NCI-H2107 (cell line): ENCODE measurements around the gene WDFY4.

Source experiments
- DNase-seq: peaks from one replicate; lab custom pipeline; 2025; lab: John Stamatoyannopoulos, UW

WDFY4 gene

DNA sequence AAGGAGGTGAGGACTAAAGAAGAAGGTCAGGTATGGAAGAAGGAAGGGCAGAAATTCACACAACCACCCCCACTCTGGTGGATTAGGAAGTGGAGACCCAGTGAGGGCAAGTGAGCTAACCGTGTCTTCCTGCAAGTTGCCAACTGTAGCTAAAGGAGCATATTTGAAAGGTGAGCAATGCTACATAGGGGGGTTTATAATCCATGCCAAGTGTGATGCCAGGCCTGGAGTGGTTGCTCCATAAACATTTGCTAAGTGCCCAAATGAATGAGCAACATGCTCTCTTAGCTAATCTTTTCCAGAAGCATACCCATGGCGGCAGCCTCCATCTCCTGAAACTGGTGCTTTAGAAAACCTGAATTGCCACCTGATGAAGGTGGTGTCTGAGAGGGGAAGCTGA is 133.4 kb downstream of the WDFY4 start:
- no peak for DNase-seq

DNA sequence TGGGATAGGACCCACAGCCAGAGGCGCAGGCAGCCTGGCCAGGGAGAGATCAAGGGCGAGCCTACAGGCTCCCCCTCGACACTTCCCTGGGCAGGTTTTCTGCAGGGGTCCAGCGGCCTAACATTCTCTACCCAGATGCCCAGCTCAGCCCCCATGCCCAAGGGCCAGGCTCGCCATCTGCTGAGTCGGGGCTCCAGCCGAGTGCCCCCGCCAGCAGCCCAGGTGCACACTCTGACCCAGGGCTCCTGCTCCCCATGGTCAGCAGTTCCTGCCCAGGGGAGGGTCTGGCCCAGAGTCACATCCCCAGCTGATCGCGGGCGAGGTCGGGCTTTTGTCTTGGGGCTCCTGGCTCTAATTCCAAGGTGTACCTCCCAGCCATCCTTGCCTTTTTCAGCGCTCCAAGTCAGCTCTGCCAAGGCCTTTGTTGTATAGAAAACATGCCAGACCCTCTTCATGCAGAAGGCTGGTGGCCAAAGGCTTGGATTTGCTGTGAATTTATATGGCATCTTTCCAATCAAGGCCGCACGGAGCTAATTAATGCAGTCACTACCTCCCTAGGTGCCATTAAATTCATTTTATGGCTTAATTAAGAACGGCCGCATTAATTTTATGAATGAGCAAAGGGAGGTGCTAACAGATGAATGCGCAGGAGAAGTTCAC is 134.3 kb downstream of the WDFY4 start:
- DNase-seq: no peak

DNA sequence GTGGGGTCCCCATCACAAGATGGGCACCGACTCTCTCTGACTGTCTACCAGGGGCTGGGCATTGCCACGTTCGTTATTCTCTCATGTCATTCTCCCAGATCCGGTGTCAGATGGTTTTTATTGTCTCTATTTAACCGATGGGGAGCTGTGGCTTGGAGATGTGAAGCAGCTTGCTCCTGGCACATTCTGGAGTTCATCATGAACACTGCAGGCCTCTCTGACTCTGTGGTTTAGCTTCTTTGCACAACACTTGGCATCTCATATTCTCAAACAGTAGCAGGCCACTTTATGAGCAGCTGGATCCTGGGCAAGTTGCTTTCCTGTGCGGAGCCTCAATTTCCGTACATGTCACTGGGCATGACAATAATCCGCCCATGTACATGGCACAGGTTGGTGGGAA is 135.1 kb downstream of the WDFY4 start:
- no peak for DNase-seq

GRCh38 chr10:48820231-48820630 is 135.6 kb downstream of the WDFY4 start:
- DNase-seq: no peak

GRCh38 chr10:48820699-48821098 is 136.0 kb downstream of the WDFY4 start:
- DNase-seq: no peak

DNA sequence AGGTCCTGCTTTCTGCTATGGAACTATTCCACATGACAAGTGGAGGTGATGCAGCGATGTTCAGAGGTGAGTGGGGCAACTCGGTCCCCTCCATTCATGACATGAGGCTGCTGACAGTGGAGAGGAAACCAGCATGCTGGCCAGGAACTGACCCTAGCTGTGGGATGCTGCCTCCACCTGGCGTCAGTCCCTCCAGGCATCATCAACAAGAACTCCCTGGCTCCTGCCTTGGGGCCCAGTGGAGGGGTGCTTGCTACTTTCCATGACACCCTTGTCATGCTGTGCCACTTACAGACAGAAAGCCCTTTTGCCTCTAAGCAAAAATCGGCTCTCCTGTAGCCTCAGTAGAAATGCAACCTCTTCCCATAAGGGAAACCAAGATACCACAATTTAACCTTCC is 136.4 kb downstream of the WDFY4 start:
- no peak for DNase-seq

- no peak for DNase-seq
Measured at GRCh38 chr10:48821692-48822091, 137.0 kb downstream of the WDFY4 start.

DNA sequence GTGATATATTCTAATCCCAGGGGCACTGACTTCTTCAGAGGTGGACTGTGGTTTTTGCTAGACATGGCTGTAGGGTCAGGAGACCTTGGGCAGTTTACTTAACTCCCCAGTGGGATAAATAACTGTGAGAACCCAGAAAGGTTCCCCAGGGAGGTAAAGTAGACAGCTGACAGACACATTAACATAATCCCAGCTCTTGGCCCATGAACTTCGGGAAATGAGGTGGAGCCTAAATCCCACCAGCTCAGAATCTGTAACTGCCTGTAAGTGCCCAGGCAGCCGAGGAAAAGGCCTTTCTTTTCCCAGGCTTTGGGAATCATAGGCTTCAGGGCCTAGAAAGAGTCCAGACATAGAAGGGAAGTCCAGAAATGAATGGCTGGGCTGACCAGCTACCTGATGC is 149.0 kb downstream of the WDFY4 start:
- DNase-seq: no peak

DNA sequence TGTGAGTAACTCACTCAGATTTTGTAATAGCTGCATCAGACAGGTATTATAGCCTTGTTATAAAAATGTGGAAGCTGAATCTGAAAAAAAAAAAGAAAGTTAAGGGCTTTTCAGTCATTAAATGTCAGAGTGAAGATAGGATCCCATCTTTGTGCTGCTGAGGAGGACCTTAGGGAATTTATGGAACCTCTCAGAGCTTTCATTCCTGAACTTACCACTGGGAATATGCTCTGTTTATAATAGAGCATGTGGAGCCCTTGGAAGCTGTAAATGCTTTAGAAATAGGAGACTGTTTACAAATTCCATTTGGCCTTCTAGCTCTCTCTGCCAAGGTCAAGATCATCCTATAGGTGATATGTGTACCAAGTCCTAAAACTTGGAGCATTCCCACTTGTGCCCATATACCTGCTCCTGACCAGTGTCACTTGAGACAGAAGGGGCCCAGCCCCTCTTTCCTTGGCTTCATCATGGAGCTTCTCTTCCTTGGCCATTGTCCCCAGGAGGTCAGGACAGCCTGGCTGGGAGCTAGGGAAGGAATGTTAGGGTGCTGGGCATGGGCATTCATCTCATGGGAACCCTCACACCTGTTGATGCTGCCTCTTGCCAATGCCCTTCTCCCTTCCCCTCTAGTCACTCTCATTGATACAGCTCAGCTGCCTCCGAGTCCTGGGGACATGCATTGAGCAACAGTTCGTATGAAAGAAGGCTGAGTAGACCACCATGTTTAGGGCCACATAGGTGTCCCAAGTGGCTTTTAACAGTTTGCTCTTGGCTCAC is 149.7 kb downstream of the WDFY4 start:
- DNase-seq: no peak

DNA sequence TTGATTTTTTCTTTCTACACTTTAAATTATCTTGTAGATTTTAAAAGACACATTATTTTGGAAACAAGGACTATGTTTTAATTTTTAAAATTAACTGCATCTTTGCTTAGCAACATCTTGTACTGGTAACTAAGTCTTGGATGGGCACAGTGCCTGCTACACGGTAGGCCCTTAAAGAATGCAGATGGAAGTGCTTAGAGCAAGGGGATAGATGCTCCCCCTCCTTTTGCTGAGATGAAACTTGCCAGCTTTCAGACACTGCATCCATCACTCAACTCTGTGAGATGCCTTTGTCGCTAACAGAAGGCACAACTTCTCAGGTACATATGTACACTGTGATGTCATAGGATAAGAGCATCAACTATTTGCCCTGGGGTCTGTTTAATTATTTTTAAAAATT is 151.1 kb downstream of the WDFY4 start:
- no peak for DNase-seq

- no peak for DNase-seq
Measured at GRCh38 chr10:48836605-48837004, 151.9 kb downstream of the WDFY4 start.

DNA sequence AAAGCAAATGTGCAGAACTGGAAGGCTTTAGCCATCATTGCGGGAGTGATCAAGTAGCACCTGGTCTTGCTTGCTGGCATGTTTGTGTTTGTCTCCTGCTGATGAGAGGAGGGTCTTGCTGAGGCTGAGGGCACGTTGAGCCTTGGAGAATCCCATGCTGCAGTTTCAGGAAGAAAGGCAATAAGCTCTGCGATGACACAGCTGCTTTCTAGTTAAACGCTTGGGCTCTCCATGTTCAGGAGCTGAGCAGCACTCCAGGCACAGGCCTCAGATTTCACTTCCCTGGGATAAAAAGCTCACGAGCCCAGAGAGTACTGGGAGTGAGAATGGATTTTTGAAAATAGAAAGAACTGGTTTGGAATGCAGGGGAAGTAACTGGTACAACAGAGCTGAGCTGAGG is 154.2 kb downstream of the WDFY4 start:
- DNase-seq: no peak

DNA sequence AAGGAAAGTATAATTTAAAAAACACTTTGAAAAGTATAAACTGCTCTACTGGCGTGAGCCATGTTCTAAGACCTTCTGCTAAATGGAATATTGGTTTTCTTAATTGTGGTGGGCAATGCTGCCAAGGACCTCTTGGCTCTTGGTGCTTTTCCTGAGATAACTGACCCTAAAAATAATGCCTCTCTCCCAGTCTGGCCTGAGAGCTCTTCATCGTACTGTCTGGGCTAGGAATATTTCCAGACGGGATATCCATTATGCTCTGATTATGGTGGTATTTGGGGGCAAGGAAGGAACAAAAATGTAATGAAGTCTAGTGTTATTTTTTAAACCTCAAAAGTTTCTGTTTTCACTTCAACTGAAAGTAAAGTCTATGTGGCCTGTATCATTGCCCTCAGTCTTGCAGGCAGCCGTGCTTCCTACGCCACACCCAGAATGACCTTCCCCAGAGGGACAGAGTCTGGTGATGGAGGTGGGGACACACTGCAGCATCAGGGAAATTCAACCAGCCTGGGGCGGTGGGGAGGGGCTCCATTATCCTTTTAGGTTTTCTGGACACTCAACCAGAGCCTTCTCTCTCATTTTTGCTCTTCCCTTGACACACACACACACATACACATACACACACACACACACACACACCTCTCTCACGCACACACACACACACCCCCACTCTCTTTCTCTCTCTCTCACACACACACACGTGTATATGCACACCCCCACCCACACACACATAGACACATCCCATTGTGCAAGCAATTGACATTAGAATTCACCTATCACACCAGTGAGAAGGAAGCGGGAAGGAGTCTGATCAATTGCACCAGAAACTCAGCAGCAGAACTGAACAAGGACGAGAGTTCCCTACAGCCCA is 155.4 kb downstream of the WDFY4 start:
- no peak for DNase-seq

GRCh38 chr10:48842231-48842630 is 157.6 kb downstream of the WDFY4 start:
- DNase-seq: no peak

GRCh38 chr10:48843198-48843597 is 158.5 kb downstream of the WDFY4 start:
- no peak for DNase-seq

DNA sequence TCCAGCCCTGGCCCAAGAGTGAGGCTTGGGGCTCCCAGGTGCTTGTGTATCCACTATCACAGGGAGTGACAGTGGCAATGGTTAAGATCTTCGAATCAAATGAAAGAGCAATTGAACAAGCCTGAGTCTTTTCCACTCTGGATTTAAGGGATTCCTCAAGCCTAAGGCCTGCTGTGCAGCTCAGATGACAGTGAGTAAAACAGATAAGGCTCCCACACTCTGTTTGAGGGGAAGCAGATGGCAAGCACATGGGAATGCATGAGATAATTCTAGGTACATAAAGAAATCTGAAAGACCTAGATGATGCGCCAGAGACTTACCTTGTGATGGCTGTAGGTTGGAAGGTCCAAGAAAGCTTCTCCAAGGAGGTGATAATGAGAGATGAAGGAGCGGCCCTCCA is 159.9 kb downstream of the WDFY4 start:
- no peak for DNase-seq

- no peak for DNase-seq
Measured at GRCh38 chr10:48845512-48845911, 160.8 kb downstream of the WDFY4 start.

- DNase-seq: no peak
Measured at GRCh38 chr10:48847691-48848090, 163.0 kb downstream of the WDFY4 start.

DNA sequence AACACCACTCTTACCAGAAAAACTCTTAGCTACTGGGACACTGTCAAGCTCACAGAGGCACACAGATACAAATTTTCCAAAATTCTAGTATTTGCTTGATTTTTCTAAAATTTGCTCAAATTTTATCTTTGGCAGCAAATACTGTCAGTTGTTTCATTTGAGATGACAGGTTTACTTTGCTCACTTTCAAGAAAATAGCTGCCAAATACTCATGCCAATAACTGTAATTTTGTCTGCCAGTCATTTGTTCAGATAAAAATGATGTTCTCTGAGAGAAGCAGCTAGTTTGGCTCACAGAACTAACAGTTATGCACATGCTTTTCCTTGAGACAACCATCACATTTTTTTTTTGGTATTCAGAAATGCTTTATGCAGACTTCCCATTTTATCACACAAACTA is 172.2 kb downstream of the WDFY4 start:
- DNase-seq: no peak

DNA sequence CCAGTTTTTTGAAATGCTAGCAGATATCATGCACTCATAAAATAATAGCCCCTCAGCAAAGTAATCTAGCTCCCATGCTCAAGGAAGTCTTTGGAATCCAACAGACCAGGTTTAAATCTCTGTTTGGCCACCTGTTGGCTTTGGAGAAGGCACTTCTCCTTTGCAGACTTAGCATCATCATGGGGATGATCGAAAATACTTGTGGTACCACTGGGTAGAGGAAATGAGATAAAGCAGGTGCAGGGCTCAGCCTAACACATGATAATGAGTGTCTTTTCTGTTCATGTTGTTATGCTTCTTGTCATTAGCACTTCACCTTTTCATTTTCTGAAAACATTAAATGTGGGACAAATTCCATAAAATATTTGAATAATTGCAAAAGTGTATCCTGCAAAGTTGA is 187.6 kb downstream of the WDFY4 start:
- DNase-seq: no peak

DNA sequence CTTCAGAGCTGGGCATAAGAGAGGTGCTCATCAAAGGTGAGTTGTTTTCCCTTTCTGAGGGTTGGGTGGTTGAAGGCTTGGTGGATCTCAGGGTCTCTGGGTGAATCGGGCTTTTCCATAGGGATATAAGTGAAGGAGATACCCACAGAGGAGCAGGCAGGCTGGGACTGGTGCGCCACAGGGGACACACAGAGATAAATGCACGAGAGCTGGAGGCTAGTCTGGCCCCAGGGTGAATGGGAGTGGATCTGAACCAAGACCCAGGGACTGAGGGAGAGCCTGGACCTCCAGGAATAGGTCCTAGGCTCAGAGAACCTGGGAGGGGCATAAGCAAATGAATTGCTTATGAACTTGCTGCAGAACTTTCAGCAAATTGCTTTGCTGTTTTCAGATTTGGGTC is 193.4 kb downstream of the WDFY4 start:
- no peak for DNase-seq

GRCh38 chr10:48879451-48879850 is 194.8 kb downstream of the WDFY4 start:
- DNase-seq: no peak
